ENCODE measurements around the gene RPTOR. TPM values are rescaled to one million over a fixed set of nuclear protein-coding genes. Genes with fewer than 3 reads are reported as not detected.

RPTOR gene
- total RNA-seq, 2 experiments from 2014 or later: 45.3 to 49.1 TPM

GRCh38 chr17:80630560-80631120, 86.0 kb downstream of the RPTOR start:
- Mint-ChIP-seq H3K27ac (no peak overlapping the region), H3K27me3 (no peaks in the 10 kb centered on the region), H3K4me3 (no peak overlapping the region), H3K4me1 (ENCODE audit: low read depth) (peaks cover 7% of the 10 kb centered on the region), H3K9me3 (no peaks in the 10 kb centered on the region), H3K36me3 (ENCODE audit: low read depth) (peaks cover 13% of the 10 kb centered on the region)
- TF ChIP-seq, protein P1, sequence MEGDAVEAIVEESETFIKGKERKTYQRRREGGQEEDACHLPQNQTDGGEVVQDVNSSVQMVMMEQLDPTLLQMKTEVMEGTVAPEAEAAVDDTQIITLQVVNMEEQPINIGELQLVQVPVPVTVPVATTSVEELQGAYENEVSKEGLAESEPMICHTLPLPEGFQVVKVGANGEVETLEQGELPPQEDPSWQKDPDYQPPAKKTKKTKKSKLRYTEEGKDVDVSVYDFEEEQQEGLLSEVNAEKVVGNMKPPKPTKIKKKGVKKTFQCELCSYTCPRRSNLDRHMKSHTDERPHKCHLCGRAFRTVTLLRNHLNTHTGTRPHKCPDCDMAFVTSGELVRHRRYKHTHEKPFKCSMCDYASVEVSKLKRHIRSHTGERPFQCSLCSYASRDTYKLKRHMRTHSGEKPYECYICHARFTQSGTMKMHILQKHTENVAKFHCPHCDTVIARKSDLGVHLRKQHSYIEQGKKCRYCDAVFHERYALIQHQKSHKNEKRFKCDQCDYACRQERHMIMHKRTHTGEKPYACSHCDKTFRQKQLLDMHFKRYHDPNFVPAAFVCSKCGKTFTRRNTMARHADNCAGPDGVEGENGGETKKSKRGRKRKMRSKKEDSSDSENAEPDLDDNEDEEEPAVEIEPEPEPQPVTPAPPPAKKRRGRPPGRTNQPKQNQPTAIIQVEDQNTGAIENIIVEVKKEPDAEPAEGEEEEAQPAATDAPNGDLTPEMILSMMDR (IDR thresholded peaks at IDR 0.05): no peak
- CTCF ChIA-PET: no interaction called here
- DNase-seq (no peak), ATAC-seq (no peak)
- intact Hi-C loops (cut with micrococcal nuclease): no loop called here
- POLR2A ChIA-PET: interaction anchor here (0.5 to 0.7 kb wide), 2 partner anchors 17 to 303 kb away, joined by 3 read pairs; no protein-coding TSS in a partner anchor

DNA sequence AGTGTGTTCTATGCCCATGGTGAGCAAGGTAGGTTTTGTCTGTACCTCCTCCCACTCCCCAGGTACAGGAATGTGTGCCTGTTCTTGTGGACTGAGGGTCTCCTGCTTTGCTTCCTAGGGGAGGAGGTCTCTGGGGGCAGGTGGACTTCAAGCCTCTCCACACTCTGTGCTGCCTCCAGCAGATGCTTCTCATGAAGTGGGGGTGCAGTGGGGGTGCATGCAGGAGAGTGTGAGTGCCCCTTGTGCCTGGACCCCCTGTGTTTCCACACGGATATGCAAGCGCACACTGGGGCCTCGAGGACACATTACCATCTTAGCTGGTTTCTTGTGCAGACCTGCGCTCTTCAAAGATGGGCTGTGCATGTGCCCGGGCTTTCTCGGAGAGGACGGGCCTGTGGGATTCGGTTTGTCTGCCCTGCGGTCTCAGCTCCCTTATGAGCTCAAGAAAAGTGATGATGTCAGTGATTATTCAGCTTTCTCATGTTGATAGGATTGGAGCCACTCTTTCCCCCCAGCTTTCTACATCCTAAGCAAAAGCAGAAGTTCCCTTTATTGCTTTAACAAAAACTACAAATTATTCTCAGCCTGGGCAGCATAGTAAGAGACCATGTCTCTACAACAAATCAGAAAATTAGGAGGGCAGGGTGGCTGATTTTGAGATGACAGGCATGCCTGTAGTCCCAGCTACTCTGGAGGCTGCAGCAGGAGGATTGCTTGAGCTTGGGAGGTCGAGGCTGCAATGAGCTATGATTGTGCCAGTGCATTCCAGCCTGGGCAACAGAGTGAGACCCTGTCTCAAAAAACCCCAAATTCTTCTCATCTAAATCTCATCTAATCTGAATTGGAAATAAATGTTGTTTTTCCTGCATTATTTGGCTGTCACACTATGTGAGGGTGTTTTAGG, 86.8 kb downstream of the RPTOR start:
- Mint-ChIP-seq H3K36me3 (ENCODE audit: low read depth) (peaks cover 10% of the 10 kb centered on the region), H3K27ac (peak overlapping the region; percentile 14), H3K27me3 (no peaks in the 10 kb centered on the region), H3K4me1 (ENCODE audit: low read depth) (peaks cover 7% of the 10 kb centered on the region), H3K4me3 (no peak overlapping the region), H3K9me3 (no peaks in the 10 kb centered on the region)
- intact Hi-C loops (cut with micrococcal nuclease): no loop called here
- CTCF ChIA-PET: interaction anchor here (1.2 kb wide), 1 partner anchor 56 kb away, joined by 3 read pairs; no protein-coding TSS in a partner anchor
- POLR2A ChIA-PET: interaction anchor here (0.5 to 0.9 kb wide), 3 partner anchors 16 to 302 kb away, joined by 3 read pairs; no protein-coding TSS in a partner anchor
- ATAC-seq: no peak
- TF ChIP-seq, protein P1 (IDR thresholded peaks at IDR 0.05): no peak
- DNase-seq: no peak

DNA sequence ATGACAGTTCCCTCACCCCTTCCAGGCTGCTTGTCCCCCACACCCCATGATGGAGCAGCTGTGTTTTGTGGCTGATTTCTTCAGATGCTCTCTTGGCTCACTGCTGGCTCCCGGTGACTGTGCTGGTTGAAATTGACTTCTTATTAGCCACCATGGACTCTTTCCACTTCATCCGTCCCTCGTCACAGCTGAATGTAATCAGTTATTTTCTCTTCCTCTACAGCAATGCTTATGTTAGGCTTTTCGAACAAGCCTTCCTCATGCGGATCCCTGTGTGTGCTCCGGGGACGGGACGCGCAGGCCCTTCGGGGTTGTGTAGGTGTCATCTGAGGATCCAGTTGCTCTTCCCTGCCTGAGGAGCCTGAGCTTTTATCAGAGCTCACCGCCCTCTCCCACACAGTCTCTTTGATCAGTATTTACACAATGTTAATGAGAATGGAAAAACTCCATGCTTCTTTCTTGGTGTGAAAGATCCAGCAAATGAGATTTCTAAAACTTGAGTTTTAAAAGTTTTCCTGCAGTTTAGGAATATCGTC, 87.5 kb downstream of the RPTOR start:
- peaks cover 7% of the 10 kb centered on the region for H3K36me3 Mint-ChIP-seq (ENCODE audit: low read depth)
- DNase-seq (no peak), ATAC-seq (no peak)
- no peaks in the 10 kb centered on the region for H3K27me3 Mint-ChIP-seq
- intact Hi-C loops (cut with micrococcal nuclease): no loop called here
- TF ChIP-seq, protein P1 (IDR thresholded peaks at IDR 0.05): no peak
- ChIA-PET CTCF (interaction anchor here (1.2 kb wide), 1 partner anchor 56 kb away, joined by 3 read pairs; no protein-coding TSS in a partner anchor), POLR2A (interaction anchor here (0.9 kb wide), 1 partner anchor 236 kb away, joined by 3 read pairs; no protein-coding TSS in a partner anchor)
- H3K9me3 Mint-ChIP-seq: no peaks in the 10 kb centered on the region
- H3K4me3 Mint-ChIP-seq: no peak overlapping the region
- no peak overlapping the region for H3K27ac Mint-ChIP-seq
- peaks cover 7% of the 10 kb centered on the region for H3K4me1 Mint-ChIP-seq (ENCODE audit: low read depth)

DNA sequence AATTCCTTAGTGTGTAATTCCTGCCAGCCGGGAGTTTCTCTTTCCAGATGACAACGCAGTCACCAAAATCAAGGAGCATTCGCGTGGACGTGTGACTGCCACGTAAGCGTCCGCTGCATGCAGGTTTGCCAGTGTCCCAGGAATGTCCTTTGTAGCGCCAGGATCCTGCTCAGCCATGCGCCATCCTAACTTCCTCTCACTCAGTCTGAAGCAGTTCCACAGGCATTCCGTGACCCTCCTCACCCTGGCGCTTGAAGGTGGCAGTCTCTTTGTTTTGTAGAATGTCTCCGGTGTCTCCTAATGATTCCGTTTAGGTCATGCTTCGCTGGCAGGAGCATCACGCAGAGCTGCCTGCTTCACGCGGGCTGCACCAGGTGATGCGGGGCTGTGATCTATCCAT, 88.6 kb downstream of the RPTOR start:
- ATAC-seq (no peak), DNase-seq (no peak)
- intact Hi-C loops (cut with micrococcal nuclease): no loop called here
- peaks cover 6% of the 10 kb centered on the region for H3K4me1 Mint-ChIP-seq (ENCODE audit: low read depth)
- TF ChIP-seq, protein P1 (IDR thresholded peaks at IDR 0.05): no peak
- no peaks in the 10 kb centered on the region for H3K27me3 Mint-ChIP-seq
- no peaks in the 10 kb centered on the region for H3K9me3 Mint-ChIP-seq
- ChIA-PET POLR2A (no interaction called here), CTCF (no interaction called here)
- no peak overlapping the region for H3K4me3 Mint-ChIP-seq
- H3K27ac Mint-ChIP-seq: no peak overlapping the region
- peaks cover 2% of the 10 kb centered on the region for H3K36me3 Mint-ChIP-seq (ENCODE audit: low read depth)

Measured in activated CD8-positive, alpha-beta T cell treated with anti-CD3 and anti-CD28 coated beads for 36 hours (primary cell).